Stimulated activated CD8-positive, alpha-beta memory T cell treated with anti-CD3 and anti-CD28 coated beads, Interleukin-4, amount 100 ng/mL, for 48 hours (primary cell): ENCODE data around the gene SHISAL2A.

Experiments used
- DNase-seq: peaks from one replicate; pipeline ENCODE4 v3.0.0-alpha.2; 2020

The SHISAL2A gene

GRCh38 chr1:52623812-52624211 is 9.2 kb upstream of the SHISAL2A start:
- DNase-seq: no peak

GRCh38 chr1:52627028-52627427 is 5.9 kb upstream of the SHISAL2A start:
- DNase-seq: no peak

- no peak for DNase-seq
Measured at GRCh38 chr1:52628614-52629324, 4.2 kb upstream of the SHISAL2A start.

GRCh38 chr1:52629325-52629643 is 3.7 kb upstream of the SHISAL2A start:
- DNase-seq: no peak

- DNase-seq: no peak
Measured at GRCh38 chr1:52629667-52630066, 3.3 kb upstream of the SHISAL2A start.

GRCh38 chr1:52631759-52632331 is 1.1 kb upstream of the SHISAL2A start:
- no peak for DNase-seq

GRCh38 chr1:52633291-52633754 is 355 bp downstream of the SHISAL2A start:
- DNase-seq: peak; percentile 44

GRCh38 chr1:52634111-52634510 is 1.1 kb downstream of the SHISAL2A start:
- DNase-seq: peak; percentile 47

GRCh38 chr1:52635321-52636089 is 2.5 kb downstream of the SHISAL2A start:
- no peak for DNase-seq

- DNase-seq: peak; percentile 78
Measured at GRCh38 chr1:52636721-52637695, 4.0 kb downstream of the SHISAL2A start.

GRCh38 chr1:52637946-52638345 is 5.0 kb downstream of the SHISAL2A start:
- no peak for DNase-seq

GRCh38 chr1:52640697-52641096 is 7.7 kb downstream of the SHISAL2A start:
- DNase-seq: no peak

GRCh38 chr1:52641307-52641706 is 8.3 kb downstream of the SHISAL2A start:
- no peak for DNase-seq

- DNase-seq: no peak
Measured at GRCh38 chr1:52645261-52645660, 12.3 kb downstream of the SHISAL2A start.

- DNase-seq: no peak
Measured at GRCh38 chr1:52651904-52652303, 18.9 kb downstream of the SHISAL2A start.

GRCh38 chr1:52653207-52653849 is 20.4 kb downstream of the SHISAL2A start:
- no peak for DNase-seq

- DNase-seq: no peak
Measured at GRCh38 chr1:52654063-52654462, 21.1 kb downstream of the SHISAL2A start.

- no peak for DNase-seq
Measured at GRCh38 chr1:52657702-52658101, 24.7 kb downstream of the SHISAL2A start.

GRCh38 chr1:52658795-52659194 is 25.8 kb downstream of the SHISAL2A start:
- peak; percentile 52 for DNase-seq

- peak; percentile 44 for DNase-seq
Measured at GRCh38 chr1:52659356-52659755, 26.4 kb downstream of the SHISAL2A start.

GRCh38 chr1:52659851-52660596 is 27.1 kb downstream of the SHISAL2A start:
- DNase-seq: no peak

GRCh38 chr1:52660807-52661206 is 27.8 kb downstream of the SHISAL2A start:
- no peak for DNase-seq
